GM21825 (cell line): ENCODE results near the gene MID1.
A peak's percentile ranks its signal among the peaks of the same experiment; 100 is the strongest.

Source experiments
- ATAC-seq: cut with Tn5 transposase; IDR thresholded peaks from one replicate; pipeline ENCODE4 v1.9.1; 2021; ENCODE audit warnings: mild to moderate bottlenecking, moderate library complexity; ENCODE audit not compliant: unreplicated experiment

The MID1 gene

DNA sequence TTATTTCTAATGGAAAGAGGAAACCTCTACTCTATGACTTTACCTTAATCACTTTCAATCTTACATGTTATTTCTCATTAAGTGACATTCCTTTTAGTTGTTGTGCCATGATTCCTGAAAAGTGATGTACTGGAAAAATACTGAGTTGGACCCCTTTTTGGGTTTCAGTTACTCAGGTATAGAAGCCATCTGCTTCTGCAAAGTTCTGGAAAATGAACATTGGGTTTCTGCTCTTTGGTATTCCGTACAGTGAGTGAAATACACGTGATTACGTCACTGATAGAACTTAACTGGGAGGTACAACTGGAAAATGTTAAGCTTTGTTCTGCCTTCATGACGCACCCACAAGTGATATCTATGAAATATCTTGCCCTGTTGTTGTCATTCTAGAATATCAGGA lies 114.7 kb downstream of the MID1 start:
- no peak for ATAC-seq

DNA sequence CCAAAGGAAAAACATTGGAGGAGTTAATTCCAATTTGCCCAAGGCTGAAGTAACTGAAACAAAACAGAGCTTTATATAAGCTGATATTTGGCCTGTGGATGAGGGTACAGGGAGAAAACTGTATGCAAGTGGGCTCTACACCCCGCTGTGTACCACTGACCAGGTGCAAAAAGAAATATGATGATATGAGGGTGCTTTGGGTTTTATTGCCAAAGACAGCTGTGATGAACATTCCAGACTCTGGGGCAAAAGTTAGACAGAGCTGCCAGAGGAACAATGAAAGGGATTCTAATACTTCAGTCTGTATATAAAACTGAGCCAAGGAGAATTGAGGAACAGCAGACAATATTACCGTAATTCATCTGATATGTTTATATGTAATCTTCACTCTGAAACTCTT lies 117.4 kb downstream of the MID1 start:
- ATAC-seq = no peak

DNA sequence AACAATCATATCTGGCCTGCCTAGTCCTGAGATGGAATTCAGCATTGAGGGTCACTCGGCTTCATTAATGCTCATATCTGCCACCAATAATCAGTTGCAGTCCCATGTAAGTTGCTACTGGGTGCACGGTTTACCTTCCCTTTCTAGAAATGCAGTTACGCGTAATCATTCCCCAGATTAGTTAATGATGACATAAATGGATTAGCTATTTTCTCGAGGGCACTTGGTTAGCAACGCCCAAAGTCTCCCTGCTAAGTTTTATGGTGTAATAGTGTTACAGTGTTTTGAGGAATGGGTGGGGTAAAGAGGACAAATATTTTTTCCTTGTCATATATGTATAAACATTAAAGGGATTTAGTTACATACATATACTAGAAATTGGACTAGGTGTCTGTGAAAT lies 118.8 kb downstream of the MID1 start:
- no peak for ATAC-seq

DNA sequence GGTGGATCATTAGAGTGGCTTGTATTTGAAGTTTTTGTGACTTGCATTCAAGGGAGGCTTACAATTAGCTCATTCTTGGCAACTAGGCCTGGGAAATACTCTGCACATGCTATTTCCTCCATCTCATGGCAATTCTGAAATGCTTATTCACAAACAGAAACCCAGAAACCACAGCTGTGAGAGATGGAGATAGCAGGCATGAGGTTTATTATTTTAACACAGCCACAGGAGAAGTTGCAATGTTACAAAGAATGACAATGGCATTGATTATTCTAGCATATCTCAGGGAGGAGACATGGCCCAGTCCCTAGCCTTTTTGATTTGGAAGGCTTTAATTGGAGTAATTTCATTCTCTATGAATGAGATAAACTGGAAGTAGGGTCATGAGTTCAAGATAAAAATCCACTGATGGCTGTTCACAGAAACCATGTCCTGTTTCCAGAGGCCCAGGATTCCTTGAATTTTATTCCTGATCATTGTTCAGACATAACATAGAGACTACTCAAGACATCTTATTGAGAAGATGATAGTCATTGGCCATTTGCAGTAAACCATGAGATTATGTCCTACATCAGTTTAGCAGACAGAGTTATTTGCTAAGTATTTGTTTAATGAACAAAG lies 123.9 kb downstream of the MID1 start:
- ATAC-seq = no peak

DNA sequence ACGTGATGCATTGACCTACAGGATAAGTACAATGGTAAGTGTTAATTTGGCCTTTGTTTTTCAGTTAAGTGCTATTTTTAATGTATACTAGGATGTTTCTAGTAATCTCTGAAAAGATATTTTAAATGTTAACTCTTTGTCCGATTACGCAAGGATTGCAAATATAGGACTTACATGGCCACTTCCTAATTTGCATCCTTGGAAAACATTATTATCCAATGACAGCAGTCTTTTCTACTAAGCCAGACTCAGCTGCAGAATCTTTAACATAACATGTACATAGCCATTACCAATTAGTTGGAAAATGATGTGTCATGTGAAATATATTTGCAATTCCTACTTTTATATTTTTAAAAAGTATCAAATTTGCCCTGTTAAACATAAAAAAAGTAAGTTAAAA lies 124.7 kb downstream of the MID1 start:
- no peak for ATAC-seq

DNA sequence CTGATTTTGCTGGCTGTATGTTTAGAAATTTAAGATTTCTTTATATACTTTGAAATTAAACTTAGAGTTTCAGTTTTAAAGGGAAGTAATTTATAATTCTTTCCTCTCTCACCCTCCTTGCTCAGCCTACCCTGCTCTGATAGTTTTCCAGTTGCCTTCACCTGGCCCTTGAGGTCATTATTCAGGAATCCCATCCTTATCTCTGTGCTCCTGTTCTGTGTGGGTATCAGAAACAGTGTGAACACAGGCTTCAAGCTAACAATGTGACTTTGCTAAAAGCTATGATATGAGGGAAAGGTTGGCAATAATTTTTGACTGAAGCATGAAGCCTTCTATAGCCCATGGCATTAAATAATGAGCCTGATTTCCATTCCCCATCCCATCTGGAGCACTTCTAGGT lies 128.1 kb downstream of the MID1 start:
- no peak for ATAC-seq

DNA sequence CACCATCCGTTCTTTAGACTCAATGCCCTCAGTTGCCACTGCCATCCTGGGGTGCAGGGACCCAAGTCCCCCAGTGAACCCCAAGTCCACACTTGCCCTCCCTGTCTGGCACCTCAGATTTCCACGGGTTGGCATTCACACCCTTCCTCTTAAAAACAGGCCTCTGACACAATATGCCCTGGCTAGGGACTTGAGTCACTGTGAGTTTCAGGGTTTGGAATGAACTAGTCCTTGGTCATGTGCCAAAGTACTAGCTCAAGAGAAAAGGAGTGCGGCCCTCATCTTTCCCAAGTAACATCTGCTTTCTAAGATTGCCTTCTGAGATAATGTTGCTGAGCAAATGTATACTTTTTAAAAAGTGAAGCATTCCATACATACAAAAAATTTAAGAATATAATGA lies 134.0 kb downstream of the MID1 start:
- ATAC-seq = no peak

DNA sequence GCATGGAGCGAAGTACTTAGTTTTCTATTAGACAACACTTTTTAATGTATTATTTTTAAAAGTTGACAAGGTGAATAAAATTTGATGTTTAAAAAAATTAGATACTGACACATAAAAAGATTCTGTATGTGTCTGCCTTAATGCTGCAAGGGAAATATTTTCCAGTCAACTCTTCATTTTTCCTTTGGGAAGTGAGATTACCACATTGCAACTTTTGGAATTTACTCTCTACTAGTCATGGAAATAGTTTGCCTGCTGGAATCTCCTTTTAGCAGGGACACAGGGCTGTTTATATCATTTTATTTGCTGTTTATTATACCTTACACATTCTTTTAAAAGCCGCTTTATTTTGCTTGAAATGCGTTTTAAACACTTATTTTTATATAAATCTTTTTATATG lies 135.1 kb downstream of the MID1 start:
- ATAC-seq = no peak

DNA sequence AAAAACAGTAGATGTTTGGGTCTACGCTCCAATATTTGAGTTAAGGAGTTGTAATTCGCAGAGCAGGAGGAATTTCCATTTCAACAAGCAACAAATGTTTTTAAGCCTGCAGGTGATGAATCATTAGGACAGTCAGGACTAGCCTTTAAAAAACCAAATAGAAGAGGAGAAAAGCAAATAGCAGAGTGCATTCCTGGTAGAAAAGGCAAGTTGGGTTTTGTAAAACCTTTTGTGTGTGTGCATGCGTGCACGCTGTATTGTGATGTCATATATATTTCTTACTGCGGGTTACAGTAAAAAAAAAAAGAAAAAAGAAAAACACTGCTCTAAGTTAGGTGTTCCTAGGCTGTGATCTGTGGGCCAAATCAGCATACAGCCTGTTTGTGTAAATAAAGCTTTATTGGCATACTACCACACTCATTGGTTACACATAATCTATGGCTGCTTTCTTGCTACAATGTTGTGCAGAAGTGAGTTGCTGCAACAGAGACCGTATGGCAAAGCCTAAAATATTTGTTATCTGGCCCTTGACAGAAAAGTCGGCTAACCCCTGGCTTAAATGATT lies 135.6 kb downstream of the MID1 start:
- ATAC-seq = no peak

DNA sequence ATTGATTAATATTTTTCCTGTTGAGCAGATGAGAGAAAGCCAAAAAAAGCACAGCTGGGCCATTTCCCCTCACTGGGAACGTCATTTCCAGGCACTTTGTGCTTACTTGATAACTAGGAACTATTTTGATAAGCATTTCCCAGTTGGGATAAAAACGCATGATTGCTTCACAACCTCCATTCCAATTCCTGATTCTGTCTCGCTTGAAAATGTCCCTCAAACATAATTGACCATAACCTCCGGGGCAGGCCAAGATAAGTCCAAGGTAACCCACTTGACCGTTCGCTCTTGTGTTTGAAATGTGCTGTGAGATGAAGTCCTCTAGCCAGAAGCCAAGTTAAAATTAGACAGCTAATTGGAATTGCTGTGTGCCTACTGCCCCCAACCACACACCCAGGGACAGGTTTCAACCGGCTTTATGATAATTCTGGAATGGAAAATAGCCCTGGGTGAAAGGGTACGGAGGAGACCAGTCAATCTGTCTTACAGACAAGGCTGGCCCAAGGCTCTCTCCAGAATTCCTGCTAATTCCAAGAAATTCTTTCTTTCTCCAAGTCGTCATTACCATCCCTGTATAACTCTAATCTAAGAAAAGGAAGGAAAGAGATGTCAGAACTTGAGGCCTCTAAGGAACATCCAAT lies 137.1 kb downstream of the MID1 start:
- no peak for ATAC-seq

DNA sequence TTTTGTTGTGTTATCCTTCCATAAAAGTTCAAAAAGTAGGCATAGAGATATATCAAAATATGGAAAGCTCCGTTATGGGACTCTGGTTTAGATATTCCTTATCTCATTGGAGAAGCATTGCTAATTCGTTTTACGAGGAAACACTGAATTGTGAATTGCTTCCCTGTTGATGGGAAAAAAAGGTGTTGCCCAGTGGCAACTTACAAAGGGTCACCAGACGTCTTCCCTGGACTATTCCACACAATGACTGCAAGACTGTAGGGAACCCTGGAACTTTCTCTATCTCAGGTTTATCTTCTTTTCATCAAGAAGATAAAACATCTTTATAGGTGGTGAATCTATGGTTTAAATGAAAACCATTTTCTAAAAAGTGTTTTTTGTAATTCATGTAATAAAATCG lies 137.7 kb downstream of the MID1 start:
- no peak for ATAC-seq

DNA sequence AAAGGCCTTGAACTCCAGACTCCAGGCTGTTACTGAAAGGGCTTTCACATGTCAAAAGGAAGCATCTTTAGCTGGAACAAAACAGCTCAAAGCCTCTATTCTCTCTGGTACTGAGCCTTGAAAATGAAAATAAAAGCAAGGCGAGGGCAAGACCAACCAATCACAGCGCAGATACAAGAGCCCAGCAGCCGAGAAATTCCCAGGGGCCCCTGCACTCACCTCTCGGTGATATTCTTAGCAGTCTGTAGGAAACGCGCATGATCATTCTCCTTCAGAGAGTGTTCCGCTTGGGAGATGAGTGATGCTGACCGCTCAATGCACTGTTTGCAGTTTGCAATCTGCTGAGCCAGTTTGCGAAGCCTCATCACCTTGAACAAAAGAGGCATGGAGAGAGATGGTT lies 138.1 kb downstream of the MID1 start:
- ATAC-seq = peak; percentile 77

DNA sequence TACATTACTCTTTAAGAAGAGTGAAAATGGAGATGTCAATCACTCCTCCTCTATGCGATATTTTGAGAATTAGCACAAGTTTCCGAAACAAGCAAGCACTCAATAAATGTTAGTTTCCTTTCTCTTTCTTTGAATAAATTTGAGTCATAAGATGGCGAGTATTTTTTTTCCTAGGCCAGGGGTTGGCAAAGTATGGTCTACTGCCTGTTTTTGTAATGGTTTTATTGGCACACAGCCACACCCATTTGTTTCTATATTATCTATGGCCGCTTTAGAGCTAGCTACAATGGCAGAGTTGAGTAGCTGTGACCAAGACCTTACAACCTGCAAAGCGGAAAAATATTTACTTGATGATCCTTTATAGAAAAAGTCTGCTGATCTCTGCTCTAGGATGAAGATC lies 139.5 kb downstream of the MID1 start:
- ATAC-seq = no peak

DNA sequence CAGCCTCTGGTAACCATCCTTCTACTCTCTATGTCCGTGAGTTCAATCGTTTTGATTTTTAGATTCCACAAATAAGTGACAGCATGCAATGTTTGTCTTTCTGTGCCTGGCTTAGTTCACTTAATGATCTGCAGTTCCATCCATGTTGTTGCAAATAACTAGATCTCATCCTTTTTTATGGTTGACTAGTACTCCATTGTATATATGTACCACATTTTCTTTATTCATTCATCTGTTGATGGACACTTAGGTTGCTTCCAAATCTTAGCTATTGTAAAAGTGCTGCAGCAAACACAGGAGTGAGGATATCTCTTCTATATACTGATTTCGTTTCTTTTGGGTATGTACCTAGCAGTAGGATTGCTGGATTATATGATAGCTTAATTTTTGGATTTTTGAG lies 140.9 kb downstream of the MID1 start:
- no peak for ATAC-seq

DNA sequence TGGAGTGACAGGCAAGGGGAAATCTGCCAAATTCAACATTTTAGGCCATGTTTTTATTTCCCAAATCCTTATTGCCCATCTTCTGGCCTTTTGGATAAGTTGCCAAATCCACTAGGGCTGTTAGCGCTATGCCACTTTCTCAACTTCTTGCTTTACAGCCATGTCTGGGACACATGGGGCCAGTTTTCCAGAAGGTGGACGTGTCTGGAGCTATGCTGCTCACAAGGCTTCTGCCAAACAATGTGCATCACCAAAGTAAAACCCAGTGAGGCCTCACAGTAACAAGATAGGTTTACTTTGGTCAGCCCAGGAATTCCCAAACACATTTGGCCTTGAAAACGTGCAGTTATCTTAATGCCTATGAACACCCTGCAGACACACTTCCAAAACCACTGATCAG lies 142.9 kb downstream of the MID1 start:
- no peak for ATAC-seq

DNA sequence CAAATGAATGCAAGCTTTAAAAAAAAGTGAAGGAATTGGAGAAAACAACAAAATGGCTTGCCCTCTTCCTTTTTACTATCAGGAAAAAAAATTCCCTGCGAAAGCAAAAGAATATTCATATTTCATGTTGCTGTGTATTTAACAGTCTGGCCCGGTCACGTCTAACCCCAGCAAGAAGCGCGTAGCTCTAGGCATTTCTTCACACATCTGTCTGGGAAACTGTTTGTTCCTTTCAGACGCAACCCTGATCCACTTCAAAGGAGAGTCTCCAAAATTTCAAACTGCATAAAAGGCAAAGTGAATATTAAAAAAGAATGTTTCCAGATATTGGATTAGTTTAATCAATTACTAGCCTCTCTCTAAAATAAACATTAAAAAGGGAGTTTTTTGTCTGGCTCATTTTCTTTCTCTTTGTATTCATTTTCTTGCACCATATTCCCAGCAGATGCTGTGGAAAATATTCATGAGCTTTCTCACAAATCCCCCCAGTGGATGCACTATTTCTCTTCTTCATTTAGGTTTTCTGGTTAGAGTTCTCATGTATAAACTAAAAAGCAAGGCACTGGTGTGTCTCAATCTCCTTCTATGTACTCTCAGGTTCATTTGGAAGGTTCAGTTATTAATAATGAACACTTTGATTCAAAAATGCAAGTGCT lies 145.3 kb downstream of the MID1 start:
- ATAC-seq = no peak

DNA sequence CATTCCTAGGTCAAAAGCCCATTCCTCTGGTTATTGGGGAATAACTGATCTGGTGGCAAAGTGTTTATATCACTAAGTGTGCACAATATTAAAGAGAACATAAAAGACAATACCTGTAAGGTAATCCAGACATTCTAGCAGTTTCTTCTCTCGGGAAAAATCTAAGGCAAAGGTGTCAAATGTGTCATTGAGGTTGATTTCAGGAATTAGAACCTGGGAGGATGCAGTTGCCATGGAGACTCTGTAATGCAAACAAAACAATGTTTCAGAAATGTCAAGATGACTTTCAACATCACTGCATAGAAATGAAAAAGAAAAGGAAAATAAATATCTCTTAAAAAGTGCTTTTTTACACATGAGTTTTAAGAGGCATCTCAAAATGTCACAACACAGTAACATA lies 145.9 kb downstream of the MID1 start:
- ATAC-seq = no peak

DNA sequence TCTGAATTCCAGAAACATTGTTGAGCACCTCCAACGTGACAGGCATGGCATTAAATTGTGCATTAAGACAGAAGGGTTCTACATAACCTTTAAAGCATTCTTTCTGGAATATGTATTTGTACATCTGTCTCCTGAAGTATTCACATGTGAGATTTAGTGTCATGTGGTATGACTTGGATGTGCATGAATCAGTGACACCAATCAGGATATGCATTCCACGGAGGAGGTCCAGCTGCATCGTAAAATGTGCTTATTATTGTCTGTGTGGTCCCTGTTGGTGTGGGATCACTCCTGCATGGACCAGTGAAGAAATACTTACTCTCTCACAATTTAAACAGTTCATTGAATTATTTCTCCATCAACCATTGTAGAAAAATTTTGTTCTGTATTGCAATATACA lies 149.0 kb downstream of the MID1 start:
- ATAC-seq = no peak

DNA sequence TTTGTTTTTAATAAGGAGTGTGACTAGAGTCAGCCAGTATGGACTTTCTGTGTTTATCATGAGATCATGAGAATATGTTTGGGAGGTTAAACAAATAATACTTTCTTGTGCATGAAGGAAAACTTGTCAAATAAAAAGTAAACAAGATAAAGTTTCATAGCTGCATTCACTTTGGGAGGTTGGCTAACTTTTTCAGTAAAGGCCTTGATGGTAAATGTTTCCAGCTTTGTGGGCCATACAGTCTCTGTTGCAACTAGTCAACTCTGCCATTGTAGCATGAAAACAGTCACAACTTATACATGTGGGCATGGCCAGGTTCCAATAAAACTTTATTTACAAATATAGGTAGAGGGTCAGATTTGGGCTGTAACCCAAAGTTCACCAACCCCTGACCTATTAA lies 150.4 kb downstream of the MID1 start:
- ATAC-seq = no peak

DNA sequence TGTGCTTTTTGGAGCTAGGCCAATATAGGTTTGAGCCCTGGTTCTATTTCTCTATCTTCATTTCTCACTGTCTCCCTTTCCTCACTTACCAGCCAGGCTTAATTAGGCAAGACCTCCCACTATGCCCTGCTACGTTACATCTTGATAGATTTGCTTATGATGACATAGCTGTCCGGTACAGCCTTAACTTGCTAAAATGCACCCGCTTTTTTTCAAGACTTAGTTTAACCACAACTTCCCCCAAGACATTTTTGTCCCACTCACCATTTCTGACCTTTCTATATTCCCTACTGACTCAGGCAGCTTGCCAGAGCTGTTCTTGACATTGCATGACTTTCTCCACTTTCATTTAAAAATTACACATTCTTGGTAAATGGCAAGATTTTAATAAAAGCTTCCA lies 152.6 kb downstream of the MID1 start:
- ATAC-seq = no peak

DNA sequence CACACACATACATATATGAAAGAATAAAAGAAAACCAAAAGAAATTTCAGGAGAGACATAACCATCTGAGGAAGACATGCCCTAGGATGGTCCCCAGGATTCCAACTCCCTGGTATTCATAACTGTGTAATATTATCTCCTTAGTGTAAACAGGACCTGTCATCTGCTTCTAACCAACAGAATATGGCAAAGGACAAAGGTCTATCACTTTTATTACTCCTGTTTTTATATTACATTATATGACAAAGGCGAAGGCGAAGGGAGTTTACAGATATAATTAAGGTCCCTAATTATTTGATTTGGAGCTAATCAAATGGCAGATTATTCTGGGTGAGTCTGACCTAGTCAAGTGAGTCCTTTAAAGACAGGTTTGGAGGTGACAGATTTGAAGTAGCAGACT lies 155.1 kb downstream of the MID1 start:
- ATAC-seq = no peak

DNA sequence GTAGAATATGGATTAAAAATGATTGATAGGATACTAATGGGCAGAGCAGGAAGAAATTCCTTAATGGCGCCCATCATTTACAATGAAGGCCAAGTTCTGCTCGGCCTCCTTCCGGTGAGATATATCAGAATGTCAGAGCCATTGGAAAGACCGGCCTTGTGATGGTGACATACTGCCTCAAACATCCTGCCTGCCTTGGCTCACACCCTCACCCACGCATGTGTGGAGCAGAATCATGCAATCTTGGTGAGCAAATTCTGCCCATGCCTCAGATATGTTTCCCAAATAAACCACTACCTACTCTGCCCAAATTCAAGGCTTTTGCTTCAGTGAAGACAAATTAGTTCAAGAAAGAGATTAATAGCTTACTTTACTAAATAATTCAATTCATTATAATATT lies 163.3 kb downstream of the MID1 start:
- no peak for ATAC-seq
